HG02840 (cell line): Measurements from ENCODE around the gene PCSK5.

Experiments used
- ATAC-seq: cut with Tn5 transposase; IDR thresholded peaks from one replicate; pipeline ENCODE4 v1.9.1; 2021; ENCODE audit warnings: mild to moderate bottlenecking, moderate library complexity, moderate number of reproducible peaks; ENCODE audit not compliant: unreplicated experiment, low FRiP score

PCSK5 gene

GRCh38 chr9:76371901-76372300 is 481.4 kb downstream of the PCSK5 start:
- no peak for ATAC-seq

GRCh38 chr9:76372336-76372735 is 481.9 kb downstream of the PCSK5 start:
- ATAC-seq: no peak

GRCh38 chr9:76373173-76373783 is 482.8 kb downstream of the PCSK5 start:
- ATAC-seq: no peak

GRCh38 chr9:76373784-76374474 is 483.5 kb downstream of the PCSK5 start:
- no peak for ATAC-seq

- no peak for ATAC-seq
Observed at GRCh38 chr9:76374783-76375559, 484.5 kb downstream of the PCSK5 start.

- no peak for ATAC-seq
Observed at GRCh38 chr9:76377791-76378190, 487.3 kb downstream of the PCSK5 start.

- ATAC-seq: no peak
Observed at GRCh38 chr9:76378367-76379073, 488.0 kb downstream of the PCSK5 start.

- no peak for ATAC-seq
Observed at GRCh38 chr9:76379494-76379893, 489.0 kb downstream of the PCSK5 start.

- no peak for ATAC-seq
Observed at GRCh38 chr9:76390656-76391055, 500.2 kb downstream of the PCSK5 start.

GRCh38 chr9:76394195-76394959 is 503.9 kb downstream of the PCSK5 start, which contains the start of gene RFK:
Gene RFK (minus strand): TSS chr9:76394426. CDS start chr9:76394171, 255 bp downstream.
- ATAC-seq: peak; percentile 71

- peak; percentile 51 for ATAC-seq
Observed at GRCh38 chr9:76394960-76395252, 504.4 kb downstream of the PCSK5 start.

GRCh38 chr9:76395381-76395780 is 504.9 kb downstream of the PCSK5 start:
- ATAC-seq: no peak

- ATAC-seq: no peak
Observed at GRCh38 chr9:76396144-76396543, 505.7 kb downstream of the PCSK5 start.

- ATAC-seq: no peak
Observed at GRCh38 chr9:76396597-76396996, 506.1 kb downstream of the PCSK5 start.

- no peak for ATAC-seq
Observed at GRCh38 chr9:76399856-76400255, 509.4 kb downstream of the PCSK5 start.

- no peak for ATAC-seq
Observed at GRCh38 chr9:76400534-76401096, 510.1 kb downstream of the PCSK5 start.

- no peak for ATAC-seq
Observed at GRCh38 chr9:76401176-76401575, 510.7 kb downstream of the PCSK5 start.

- no peak for ATAC-seq
Observed at GRCh38 chr9:76401580-76402354, 511.3 kb downstream of the PCSK5 start.

GRCh38 chr9:76403352-76403751 is 512.9 kb downstream of the PCSK5 start:
- ATAC-seq: peak; percentile 88
